ENCODE data around the gene ZP2.
A peak's percentile ranks its signal among the peaks of the same experiment; 100 is the strongest.
"Not testable (repeated sequence)": the region's sequence is repeated elsewhere in the genome, so short reads cannot be mapped to it uniquely, and the experiment has no call there.

Gene ZP2

GRCh38 chr16:21197621-21198020 lies 13.8 kb downstream of the ZP2 start:
- no peak overlapping the region for H3K4me3 Mint-ChIP-seq
- peaks cover 39% of the 10 kb centered on the region for H3K27me3 Mint-ChIP-seq (ENCODE audit: low read depth, poor library complexity)
- no peaks in the 10 kb centered on the region for H3K36me3 Mint-ChIP-seq (ENCODE audit: low read depth)
- peaks cover 12% of the 10 kb centered on the region for H3K4me1 Mint-ChIP-seq
- no peaks in the 10 kb centered on the region for H3K9me3 Mint-ChIP-seq
- DNase-seq, result no peak
- TF ChIP-seq CTCF (IDR thresholded peaks at IDR 0.05), result no peak
- H3K27ac Mint-ChIP-seq, result peak overlapping the region; percentile 54

GRCh38 chr16:21197112-21197511 lies 14.3 kb downstream of the ZP2 start:
- no peak overlapping the region for H3K4me3 Mint-ChIP-seq
- peaks cover 7% of the 10 kb centered on the region for H3K4me1 Mint-ChIP-seq
- H3K36me3 Mint-ChIP-seq (ENCODE audit: low read depth), result no peaks in the 10 kb centered on the region
- no peak for DNase-seq
- H3K9me3 Mint-ChIP-seq, result peaks cover 3% of the 10 kb centered on the region
- no peak overlapping the region for H3K27ac Mint-ChIP-seq
- H3K27me3 Mint-ChIP-seq (ENCODE audit: low read depth, poor library complexity), result peaks cover 34% of the 10 kb centered on the region
- no peak for TF ChIP-seq CTCF (IDR thresholded peaks at IDR 0.05)

GRCh38 chr16:21195330-21195729 lies 16.0 kb downstream of the ZP2 start:
- not testable (repeated sequence) for H3K27ac Mint-ChIP-seq; H3K36me3 Mint-ChIP-seq (ENCODE audit: low read depth); H3K4me1 Mint-ChIP-seq; H3K9me3 Mint-ChIP-seq; DNase-seq; H3K4me3 Mint-ChIP-seq
- peaks cover 31% of the 10 kb centered on the region for H3K27me3 Mint-ChIP-seq (ENCODE audit: low read depth, poor library complexity)

GRCh38 chr16:21194771-21195301 lies 16.5 kb downstream of the ZP2 start:
- Mint-ChIP-seq H3K4me1 (peaks cover 5% of the 10 kb centered on the region), H3K27ac (no peak overlapping the region), H3K36me3 (ENCODE audit: low read depth) (no peaks in the 10 kb centered on the region), H3K27me3 (ENCODE audit: low read depth, poor library complexity) (peaks cover 27% of the 10 kb centered on the region), H3K4me3 (no peak overlapping the region), H3K9me3 (peaks cover 9% of the 10 kb centered on the region)
- TF ChIP-seq CTCF (IDR thresholded peaks at IDR 0.05), result no peak
- no peak for DNase-seq

- DNase-seq, result no peak
- Mint-ChIP-seq H3K36me3 (ENCODE audit: low read depth) (no peaks in the 10 kb centered on the region), H3K27ac (no peak overlapping the region), H3K9me3 (peaks cover 9% of the 10 kb centered on the region), H3K4me3 (no peak overlapping the region), H3K4me1 (peaks cover 5% of the 10 kb centered on the region), H3K27me3 (ENCODE audit: low read depth, poor library complexity) (peaks cover 30% of the 10 kb centered on the region)
- no peak for TF ChIP-seq CTCF (IDR thresholded peaks at IDR 0.05)
These were observed 18.4 kb downstream of the ZP2 start for GRCh38 chr16:21192991-21193390.

- Mint-ChIP-seq H3K36me3 (ENCODE audit: low read depth) (no peaks in the 10 kb centered on the region), H3K27me3 (ENCODE audit: low read depth, poor library complexity) (peaks cover 22% of the 10 kb centered on the region), H3K27ac (no peak overlapping the region), H3K9me3 (peaks cover 9% of the 10 kb centered on the region), H3K4me1 (peaks cover 5% of the 10 kb centered on the region), H3K4me3 (no peak overlapping the region)
- TF ChIP-seq CTCF (IDR thresholded peaks at IDR 0.05), result no peak
- no peak for DNase-seq
These were observed 20.8 kb downstream of the ZP2 start for GRCh38 chr16:21190599-21190998.
